HTERT RPE-1 (cell line): ENCODE results near the gene ZNF722.
"Not testable (repeated sequence)": the region's sequence is repeated elsewhere in the genome, so short reads cannot be mapped to it uniquely, and the experiment has no call there.

ENCODE experiments used
- in situ Hi-C: fragments of 300-500 bp; cut with MboI; formaldehyde crosslinking; loops from 4 replicates; pipeline ENCODE4 v1.14.3; 2020; ENCODE audit warnings: low sequenced_read_pairs

The ZNF722 gene

DNA sequence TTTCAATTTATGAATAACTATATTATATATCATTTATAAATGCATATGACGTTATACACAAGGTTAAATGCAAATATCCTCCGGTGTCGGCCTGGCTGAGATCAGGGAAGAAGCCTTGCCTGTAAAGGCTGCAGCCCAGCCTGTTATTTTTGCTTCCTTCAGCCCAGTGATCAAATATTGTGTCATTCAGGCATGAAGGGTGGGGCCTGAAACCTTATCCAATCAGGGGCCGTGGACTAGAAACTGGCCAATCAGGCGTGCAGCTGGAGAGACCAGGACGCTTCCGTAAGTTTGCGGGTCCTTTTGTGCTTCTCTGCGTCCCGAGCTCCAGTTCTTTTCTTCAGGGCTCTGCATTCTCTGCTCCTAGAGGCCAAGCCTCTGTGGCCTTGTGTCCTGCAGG lies at the start of gene ZNF722:
TSS of gene ZNF722 (plus strand) at position 301 of the 400 bp plus-strand sequence. CDS start 113 bp downstream, outside the sequence.
- in situ Hi-C loops: no loop called here

DNA sequence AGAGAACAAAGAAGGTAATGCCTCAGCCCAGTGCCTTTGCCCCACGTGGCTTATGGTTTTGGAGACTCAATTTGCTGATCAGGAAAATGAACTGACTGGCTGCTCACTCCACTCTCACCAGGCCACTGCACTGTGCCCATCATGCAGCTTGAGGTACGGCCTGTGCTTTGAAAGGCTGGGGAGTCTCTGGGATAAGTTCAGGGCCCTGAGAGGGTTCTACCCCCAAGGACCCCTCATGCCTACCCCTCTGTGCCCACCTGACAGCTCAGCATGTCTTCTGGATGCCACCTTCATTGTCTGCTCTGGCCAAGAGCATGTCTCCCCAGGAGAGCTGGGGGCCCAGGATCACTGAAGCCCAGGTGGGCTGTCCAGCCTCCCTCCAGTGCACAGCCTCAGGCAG lies 45.5 kb upstream of the ZNF722 start:
- in situ Hi-C loops: no loop called here

DNA sequence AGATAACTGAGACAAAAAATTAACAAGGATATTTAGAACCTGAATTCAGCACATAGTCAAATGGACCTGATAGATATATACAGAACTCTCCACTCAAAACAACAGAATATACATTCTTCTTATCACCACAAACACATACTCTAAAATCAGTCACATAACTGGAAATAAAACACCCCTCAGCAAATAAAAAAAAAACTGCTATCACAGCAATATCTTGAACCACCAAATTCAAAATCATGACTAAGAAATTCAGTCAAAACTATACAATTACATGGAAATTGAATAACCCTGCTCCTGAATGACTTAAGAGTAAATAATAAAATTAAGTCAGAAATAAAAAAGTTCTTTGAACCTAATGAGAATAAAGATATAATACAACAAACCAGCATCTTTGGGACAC lies 30.0 kb upstream of the ZNF722 start:
- in situ Hi-C loops: no loop called here

DNA sequence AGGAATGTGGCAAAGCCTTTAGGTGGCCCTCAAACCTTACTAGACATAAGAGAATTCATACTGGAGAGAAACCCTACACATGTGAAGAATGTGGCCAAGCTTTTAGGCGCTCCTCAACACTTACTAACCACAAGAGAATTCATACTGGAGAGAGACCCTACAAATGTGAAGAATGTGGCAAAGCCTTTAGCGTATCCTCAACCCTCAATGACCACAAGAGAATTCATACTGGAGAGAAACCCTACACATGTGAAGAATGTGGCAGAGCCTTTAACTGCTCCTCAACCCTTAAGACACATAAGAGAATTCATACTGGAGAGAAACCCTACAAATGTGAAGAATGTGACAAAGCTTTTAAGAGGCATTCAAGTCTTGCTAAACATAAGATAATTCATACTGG lies 16.8 kb downstream of the ZNF722 start:
- in situ Hi-C loops: not testable (repeated sequence)

DNA sequence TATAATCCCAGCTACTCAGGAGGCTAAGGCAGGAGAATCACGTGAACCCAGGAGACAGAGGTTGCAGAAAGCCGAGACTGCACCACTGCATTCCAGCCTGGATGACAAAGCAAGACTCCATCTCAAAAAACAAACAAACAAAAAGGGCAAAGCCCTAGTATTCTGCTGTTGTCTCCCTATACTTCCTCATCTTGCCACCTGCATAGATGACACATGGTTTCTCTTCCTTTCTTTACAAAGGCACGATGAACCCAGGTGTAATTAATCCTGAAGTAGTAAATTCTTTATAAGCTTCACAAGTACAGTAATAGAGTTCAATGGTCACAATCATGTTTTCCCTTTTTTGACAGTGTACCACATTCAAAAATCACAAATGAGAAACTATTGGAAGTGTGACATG lies 36.7 kb downstream of the ZNF722 start:
- in situ Hi-C loops: no loop called here

DNA sequence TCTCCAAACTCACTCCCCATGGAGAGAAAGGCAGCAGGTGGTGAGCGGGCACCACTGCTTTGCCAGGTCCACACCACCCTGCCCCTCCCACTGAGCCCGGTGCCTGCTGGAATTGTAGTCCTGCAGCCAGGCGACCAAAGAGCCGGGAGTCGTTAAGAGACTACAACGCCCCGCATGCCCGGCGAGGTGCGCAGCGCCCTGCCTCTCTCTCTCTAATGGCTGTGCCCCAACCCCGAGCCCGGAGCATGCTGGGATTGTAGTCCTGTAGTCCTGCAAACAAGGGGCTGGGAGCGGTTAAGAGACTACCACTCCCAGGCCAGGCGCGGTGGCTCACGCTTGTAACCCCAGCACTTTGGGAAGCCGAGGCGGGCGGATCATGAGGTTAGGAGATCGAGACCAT lies 38.4 kb downstream of the ZNF722 start:
- in situ Hi-C loops: no loop called here

DNA sequence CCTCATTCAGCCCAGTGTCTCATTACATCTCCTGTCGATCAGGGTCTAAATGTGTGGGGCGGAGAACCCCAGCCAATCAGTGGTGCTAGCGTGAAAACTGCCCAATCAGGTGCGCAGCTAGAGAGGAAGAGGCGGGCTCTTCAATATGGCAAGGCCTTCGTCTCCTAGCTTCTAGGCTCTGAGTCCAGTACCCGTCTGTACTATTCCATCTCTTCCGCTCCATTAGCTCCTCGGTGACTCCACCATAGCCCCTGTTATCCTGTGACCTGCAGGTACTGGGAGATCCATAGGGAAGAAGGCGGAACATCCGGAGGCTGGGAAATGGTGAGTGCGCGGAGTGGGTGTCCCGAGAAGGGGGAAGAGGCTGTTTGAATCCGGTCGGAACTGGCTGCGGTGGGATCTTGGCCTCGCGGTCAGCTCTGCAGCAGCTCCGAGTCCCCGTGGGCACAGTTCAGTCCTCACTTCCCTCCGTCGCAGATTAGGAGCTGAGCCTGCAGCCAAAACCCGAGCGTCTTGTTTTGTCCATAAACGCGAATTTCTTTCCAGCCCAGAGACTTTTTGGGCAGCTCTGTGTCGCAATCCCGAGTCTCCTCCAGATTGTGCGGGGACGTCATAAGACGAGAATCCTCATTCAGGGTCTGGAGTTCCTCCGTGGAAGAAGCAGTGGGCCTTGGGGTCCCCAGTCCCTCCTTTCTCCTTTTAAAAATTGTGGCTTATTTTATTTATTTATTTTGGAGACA lies 46.8 kb downstream of the ZNF722 start, which contains the start of gene ZNF727:
TSS of gene ZNF727 (plus strand) at position 134 of the 740 bp plus-strand sequence. CDS start at position 322, 188 bp downstream.
- in situ Hi-C loops: no loop called here

DNA sequence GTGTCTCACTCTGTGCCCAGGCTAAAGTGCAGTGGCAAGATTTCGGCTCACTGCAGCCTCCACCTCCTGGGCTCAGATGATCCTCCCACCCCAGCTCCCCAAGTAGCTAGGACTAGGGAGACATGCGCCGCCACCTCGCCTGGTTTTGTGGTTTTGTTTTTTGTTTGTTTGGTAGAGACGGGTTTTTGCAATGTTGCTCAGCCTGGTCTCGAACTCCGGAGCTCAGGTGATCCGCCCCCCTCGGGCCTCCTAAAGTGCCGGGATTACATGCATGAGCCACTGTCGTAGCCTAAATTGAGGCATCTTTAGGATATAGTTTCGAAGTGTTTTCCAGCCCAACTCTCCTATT lies 47.4 kb downstream of the ZNF722 start:
- in situ Hi-C loops: no loop called here
